Activated CD8-positive, alpha-beta memory T cell treated with anti-CD3 and anti-CD28 coated beads, Interleukin-2, amount 50 U/mL, for 1 hour (primary cell): Measurements from ENCODE around the gene KCNQ4.
A peak's percentile ranks its signal among the peaks of the same experiment; 100 is the strongest.

Source experiments
- DNase-seq: peaks from one replicate; pipeline ENCODE4 v3.0.0-alpha.2; 2020; ENCODE audit errors: extremely low read depth

The KCNQ4 gene

GRCh38 chr1:40861224-40862003 is 77.8 kb downstream of the KCNQ4 start:
- no peak for DNase-seq

- peak; percentile 81 for DNase-seq
Observed at GRCh38 chr1:40862008-40862863, 78.6 kb downstream of the KCNQ4 start, which contains the start of gene CITED4. TSS of gene CITED4 (minus strand) at chr1:40862363. CDS start at chr1:40862127, 236 bp downstream.

DNA sequence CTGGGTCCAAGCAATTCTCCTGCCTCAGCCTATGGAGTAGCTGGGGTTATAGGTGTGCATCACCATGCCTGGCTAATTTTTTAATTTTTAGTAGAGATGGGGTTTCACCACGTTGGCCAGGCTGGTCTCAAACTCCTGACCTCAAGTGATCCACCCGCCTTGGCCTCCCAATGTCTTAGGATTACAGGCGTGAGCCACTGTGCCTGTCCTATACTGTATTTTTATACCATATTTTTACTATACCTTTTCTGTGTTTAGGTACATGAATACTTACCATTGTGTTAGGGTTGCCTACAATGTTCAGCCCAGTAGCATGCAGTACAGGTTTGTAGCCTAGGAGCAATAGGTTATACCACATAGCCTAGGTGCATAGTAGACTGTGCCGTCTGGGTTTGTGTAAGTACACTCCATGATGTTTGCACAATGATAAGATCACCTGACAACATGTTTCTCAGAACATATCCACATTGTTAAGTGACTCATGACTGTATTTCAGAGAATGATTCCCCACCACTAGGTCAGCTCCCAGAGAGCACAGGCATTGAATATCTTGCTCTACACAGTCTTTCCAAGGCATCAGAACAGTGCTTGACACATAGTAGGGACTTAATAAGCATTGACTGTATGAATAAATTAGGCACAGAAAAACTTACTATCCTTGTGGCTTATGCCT is 84.6 kb downstream of the KCNQ4 start:
- DNase-seq = no peak

DNA sequence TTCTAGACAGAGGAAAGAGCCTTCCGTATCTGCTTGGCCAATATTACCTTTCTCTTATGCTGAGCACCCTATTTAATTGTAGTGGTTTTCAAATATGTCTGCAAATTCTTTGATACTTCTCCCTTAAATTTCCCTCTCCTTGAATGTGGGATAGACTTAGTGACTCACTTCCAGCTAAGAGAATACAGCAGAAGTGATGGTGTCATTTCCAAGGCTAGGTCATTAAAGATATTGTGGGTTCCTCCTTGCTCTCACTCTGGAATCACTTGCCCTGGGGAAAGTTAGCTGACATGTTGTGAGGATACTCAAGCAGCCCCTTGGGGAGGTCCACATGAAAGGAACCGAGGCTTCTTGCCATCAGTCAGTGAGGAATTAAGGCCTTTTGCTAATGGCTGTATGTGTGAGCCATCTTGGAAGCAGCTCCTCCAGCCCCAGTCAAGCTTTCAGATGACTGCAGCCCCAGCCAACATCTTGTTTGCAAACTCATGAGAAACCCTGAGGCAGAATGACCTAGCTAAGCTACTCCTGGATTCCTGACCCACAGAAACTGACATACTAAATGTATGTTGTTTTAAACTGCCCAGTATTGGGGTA is 86.6 kb downstream of the KCNQ4 start:
- no peak for DNase-seq

DNA sequence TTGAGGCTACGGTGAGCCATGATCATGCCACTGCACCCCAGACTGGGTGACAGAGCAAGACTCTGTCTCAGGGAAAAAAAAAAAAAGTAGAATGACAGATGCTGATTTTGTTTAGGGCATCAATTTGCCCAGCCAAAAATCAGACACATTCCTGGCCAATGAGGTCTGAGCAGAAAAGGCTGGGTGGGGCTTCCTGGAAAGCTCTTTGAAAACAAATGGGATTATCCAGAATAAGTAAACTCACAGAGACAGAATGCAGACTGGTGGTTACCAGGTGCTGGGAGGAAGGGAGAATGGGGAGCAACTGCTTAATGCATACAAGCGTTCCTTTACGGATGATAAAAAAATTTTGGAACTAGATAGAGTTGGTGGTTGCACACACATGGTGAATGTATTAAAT is 88.7 kb downstream of the KCNQ4 start:
- DNase-seq = no peak

DNA sequence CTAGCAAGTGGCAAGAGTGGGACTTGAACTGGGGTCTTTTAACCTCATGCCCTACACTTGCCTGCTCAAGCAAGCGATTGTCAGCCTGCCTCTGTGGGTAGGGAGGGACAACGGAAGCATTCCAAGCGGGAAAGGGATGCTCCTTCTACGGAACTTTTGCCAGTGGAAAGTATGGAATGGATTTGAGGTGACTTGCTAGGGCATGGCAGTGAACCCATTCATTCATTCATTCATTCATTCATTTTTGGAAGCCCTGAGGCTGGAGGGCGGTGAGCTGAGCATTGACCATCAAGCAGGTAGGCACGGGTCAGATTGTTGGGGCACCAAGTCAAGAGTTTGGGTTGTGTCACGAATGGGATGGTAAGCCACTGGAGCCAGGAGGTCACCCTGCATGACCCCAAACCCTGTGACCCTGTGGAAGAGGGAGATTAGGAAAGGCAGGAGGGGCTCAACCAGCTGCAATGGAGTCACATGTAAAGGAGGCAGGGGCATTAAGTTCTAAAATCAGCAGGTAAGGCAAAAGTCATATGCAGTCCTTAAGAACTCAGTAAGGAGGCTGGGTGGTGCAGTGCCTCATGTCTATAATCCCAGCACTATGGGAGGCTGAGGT is 90.4 kb downstream of the KCNQ4 start:
- DNase-seq = no peak

DNA sequence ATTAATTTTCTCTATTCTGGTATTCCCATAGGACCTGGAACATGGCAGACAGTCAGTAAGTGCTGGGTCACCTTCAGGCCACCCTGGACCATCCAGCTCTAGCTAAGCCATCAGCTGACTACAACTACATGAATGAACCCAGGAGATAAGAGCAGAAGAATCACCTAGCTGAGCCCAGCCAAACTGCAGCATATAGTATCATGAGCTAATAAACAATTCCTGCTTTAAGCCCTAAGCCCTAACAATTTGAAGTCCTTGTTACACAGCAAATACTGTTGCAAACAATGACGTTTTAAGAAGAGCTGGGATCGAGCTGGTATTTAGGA is 92.8 kb downstream of the KCNQ4 start:
- DNase-seq = no peak

- DNase-seq = no peak
Observed at GRCh38 chr1:40876891-40877290, 93.3 kb downstream of the KCNQ4 start.

- DNase-seq = no peak
Observed at GRCh38 chr1:40877698-40878097, 94.1 kb downstream of the KCNQ4 start.

GRCh38 chr1:40878906-40879305 is 95.3 kb downstream of the KCNQ4 start:
- DNase-seq = no peak

- DNase-seq = no peak
Observed at GRCh38 chr1:40879482-40880175, 96.0 kb downstream of the KCNQ4 start.

GRCh38 chr1:40880813-40881549 is 97.4 kb downstream of the KCNQ4 start:
- no peak for DNase-seq

DNA sequence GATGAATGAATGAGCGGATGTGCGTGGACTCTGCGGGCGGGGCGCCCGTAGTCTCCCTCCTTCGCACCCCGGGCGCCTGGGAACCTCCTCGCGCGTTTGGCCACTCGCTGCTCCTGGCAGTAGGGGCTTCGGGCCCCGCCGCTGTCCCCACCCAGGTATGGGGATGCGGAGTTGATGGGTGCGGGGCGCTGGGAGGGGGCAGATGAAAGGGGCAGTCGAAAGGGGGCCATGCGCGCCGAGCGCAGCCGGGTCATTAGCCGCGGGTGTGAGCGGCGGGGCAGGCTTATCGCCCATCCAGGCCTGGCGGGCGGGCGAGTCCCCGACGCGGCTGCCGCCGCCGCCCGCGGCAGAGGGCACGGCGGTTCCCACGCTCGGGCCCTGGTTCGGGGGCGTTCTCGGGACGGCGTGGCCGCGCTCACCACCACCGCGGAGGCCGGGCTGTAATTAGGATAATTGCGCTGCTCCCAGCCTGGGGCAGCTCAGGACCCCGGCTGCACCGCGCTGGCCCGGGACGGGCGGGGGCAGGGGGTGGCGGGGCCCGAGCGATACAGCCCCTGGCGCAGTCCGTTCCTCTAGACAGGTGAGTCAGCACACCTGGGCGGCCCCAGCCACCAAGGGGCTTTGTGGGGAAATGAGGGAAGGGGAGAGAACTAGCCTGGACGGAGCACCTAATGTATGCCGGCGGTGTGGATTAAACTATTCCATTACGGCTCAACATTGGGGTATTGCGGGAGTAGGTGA is 100.6 kb downstream of the KCNQ4 start:
- DNase-seq = no peak

DNA sequence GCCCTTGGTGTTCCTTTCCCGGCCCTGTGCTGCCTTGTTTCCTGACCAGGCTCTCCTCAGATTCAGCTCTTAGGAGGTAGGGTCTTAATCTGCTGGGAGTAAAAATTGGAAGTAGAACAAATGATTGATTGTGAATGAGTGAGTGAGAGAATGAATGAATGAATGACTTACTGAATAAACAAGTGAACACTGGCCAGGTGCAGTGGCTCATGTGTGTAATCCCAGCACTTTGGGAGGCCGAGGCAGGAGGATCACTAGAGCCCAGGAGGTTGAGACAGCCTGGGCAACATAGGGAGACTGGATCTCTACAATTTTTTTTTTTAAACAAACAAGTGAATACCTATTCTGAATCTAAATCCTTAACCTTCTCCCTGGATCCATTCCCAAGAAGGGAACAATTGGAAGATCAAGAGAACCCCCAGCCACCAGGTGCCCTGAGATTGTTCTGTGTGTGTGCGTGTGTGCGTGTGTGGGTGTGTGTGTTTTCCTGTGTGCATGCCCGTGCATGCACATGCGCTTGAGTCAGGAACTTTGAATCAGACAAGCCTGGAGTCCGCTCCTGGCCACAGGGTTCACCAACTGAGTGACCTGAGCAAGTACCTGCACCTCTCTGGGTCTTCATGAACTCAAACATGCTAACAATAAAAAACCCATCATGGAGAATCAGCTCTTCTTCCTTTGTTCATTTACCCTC is 102.9 kb downstream of the KCNQ4 start:
- DNase-seq = no peak

DNA sequence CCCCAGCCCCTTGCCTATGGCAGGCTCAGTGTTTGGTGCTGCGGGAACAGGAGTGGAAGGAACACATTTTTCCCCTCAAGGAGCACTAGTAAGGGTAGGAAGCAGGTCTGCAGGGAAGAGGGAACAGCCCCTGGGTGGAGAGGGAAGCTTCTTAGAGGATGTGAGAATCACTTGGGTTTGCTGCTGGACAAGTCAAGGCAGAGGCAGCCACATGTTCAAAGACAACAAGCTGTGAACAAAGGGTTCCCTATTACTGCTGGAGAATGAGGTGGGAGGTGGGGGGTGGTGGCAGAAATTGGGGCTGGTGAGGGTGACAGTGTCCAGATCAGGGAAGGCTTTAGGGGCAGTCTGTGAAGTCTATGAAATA is 103.4 kb downstream of the KCNQ4 start:
- no peak for DNase-seq

DNA sequence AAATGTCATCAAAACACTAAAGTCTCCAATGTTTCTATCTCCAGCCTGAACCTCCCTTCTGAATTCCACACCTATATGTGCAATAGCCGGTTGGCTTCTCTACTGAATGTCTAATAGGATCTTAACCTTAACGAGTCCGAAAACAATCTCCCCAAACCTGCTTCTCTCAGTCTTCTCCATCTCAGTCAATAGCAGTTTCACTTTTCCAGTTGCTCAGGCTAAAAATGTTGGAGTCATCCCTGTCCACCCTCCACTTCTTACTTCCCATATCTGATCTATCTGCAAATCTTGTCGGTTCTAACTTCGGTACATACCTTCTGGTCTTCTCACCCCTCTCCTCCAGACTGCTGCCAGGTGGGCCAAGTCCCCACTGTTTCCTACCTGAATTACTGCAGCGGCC is 104.1 kb downstream of the KCNQ4 start:
- DNase-seq = no peak
